WI38 (cell line): Measurements from ENCODE around the gene TBC1D8.

Experiments
- H3K4me3 ChIP-seq: 2 replicates; pipeline ENCODE4 v1.5.1; 2011; ENCODE audit warnings: low read depth, mild to moderate bottlenecking, control low read depth, low read length
- TF ChIP-seq, protein P1 (sequence below): IDR thresholded peaks from 2 replicates; pipeline ENCODE4 v1.5.1; 2012; ENCODE audit warnings: low read depth, mild to moderate bottlenecking, control low read depth, low read length

The TBC1D8 gene

DNA sequence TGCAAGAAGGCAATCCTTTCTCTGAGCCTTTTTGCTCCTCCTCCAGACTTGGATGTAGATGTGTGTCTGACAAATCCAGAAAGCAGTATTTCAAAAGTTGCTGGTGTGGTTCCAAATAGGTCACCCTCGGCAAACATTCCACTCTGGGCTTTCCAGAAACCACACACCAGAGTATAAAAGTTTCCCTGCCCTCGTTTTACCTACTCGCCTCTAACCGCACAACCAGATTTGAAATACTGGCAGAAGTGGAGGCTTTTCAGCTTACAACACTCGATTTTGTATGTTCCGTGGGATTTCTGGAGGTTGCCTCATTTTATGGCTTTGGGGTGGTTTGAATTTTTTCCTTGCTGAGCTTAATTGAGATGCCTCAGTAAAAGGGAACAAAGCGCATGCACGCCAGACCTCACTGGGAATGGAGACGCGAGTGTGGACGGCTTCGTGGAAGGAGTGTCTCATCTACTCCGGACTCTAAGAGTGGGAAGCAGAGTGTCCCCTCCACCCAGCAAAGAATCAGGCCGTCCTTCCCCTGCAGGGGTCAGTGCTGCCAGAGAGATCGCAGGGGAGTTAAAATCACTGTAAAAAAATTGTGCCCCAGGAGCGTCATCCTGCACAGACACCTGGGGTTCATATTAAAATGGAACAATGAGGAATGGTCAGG lies 193.1 kb downstream of the TBC1D8 start:
- H3K4me3 ChIP-seq = no peak overlapping the region
- TF ChIP-seq, protein P1, sequence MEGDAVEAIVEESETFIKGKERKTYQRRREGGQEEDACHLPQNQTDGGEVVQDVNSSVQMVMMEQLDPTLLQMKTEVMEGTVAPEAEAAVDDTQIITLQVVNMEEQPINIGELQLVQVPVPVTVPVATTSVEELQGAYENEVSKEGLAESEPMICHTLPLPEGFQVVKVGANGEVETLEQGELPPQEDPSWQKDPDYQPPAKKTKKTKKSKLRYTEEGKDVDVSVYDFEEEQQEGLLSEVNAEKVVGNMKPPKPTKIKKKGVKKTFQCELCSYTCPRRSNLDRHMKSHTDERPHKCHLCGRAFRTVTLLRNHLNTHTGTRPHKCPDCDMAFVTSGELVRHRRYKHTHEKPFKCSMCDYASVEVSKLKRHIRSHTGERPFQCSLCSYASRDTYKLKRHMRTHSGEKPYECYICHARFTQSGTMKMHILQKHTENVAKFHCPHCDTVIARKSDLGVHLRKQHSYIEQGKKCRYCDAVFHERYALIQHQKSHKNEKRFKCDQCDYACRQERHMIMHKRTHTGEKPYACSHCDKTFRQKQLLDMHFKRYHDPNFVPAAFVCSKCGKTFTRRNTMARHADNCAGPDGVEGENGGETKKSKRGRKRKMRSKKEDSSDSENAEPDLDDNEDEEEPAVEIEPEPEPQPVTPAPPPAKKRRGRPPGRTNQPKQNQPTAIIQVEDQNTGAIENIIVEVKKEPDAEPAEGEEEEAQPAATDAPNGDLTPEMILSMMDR = no peak
